Measurements from ENCODE around the gene FOLR3.
"Not testable (repeated sequence)": the region's sequence is repeated elsewhere in the genome, so short reads cannot be mapped to it uniquely, and the experiment has no call there.

FOLR3 gene

GRCh38 chr11:72179049-72179803 is 43.7 kb downstream of the FOLR3 start:
- Histone ChIP-seq H3K36me3 (ENCODE audit: insufficient read depth, low read length) (no peaks in the 10 kb centered on the region), H3K9ac (ENCODE audit: low read depth, low read length, poor library complexity, severe bottlenecking) (no peak overlapping the region), H3F3A (ENCODE audit: low read depth) (no peaks in the 10 kb centered on the region), H3K27me3 (ENCODE audit: insufficient read depth, low read length, poor library complexity, severe bottlenecking) (no peaks in the 10 kb centered on the region), H3K9me2 (replicated peaks; ENCODE audit: low read depth, low read length) (no peaks in the 10 kb centered on the region), H4K20me1 (ENCODE audit: insufficient read depth, low read length, poor library complexity, severe bottlenecking) (no peaks in the 10 kb centered on the region), H3K79me2 (ENCODE audit: insufficient read depth, low read length) (no peaks in the 10 kb centered on the region), H3K4me3 (ENCODE audit: low read length, poor library complexity, severe bottlenecking) (no peak overlapping the region), H3K4me2 (ENCODE audit: low read depth, low read length, poor library complexity, severe bottlenecking) (no peak overlapping the region), H2AFZ (ENCODE audit: low read length) (no peak overlapping the region), H3K4me1 (ENCODE audit: insufficient read depth, low read length, poor library complexity, severe bottlenecking) (no peaks in the 10 kb centered on the region), H3K9me3 (ENCODE audit: insufficient read depth, low read depth, low read length) (no peaks in the 10 kb centered on the region)
- TF ChIP-seq EZH2phosphoT487 (IDR thresholded peaks at IDR 0.05; ENCODE audit: borderline replicate concordance): no peak
- no peak for TF ChIP-seq CTCF (conservative IDR thresholded peaks at IDR 0.05; ENCODE audit: low read length)

GRCh38 chr11:72179804-72180396 is 44.4 kb downstream of the FOLR3 start:
- Histone ChIP-seq H3K36me3 (ENCODE audit: insufficient read depth, low read length) (no peaks in the 10 kb centered on the region), H3K4me3 (ENCODE audit: low read length, poor library complexity, severe bottlenecking) (no peak overlapping the region), H3K9me3 (ENCODE audit: insufficient read depth, low read depth, low read length) (no peaks in the 10 kb centered on the region), H3F3A (ENCODE audit: low read depth) (no peaks in the 10 kb centered on the region), H3K4me1 (ENCODE audit: insufficient read depth, low read length, poor library complexity, severe bottlenecking) (no peaks in the 10 kb centered on the region), H4K20me1 (ENCODE audit: insufficient read depth, low read length, poor library complexity, severe bottlenecking) (no peaks in the 10 kb centered on the region), H2AFZ (ENCODE audit: low read length) (no peak overlapping the region), H3K79me2 (ENCODE audit: insufficient read depth, low read length) (no peaks in the 10 kb centered on the region), H3K9ac (ENCODE audit: low read depth, low read length, poor library complexity, severe bottlenecking) (no peak overlapping the region), H3K4me2 (ENCODE audit: low read depth, low read length, poor library complexity, severe bottlenecking) (no peak overlapping the region), H3K9me2 (replicated peaks; ENCODE audit: low read depth, low read length) (no peaks in the 10 kb centered on the region), H3K27me3 (ENCODE audit: insufficient read depth, low read length, poor library complexity, severe bottlenecking) (no peaks in the 10 kb centered on the region)
- TF ChIP-seq CTCF (conservative IDR thresholded peaks at IDR 0.05; ENCODE audit: low read length) (no peak), EZH2phosphoT487 (IDR thresholded peaks at IDR 0.05; ENCODE audit: borderline replicate concordance) (no peak)

- not testable (repeated sequence) for H3K79me2 ChIP-seq (ENCODE audit: insufficient read depth, low read length); H3K4me1 ChIP-seq (ENCODE audit: insufficient read depth, low read length, poor library complexity, severe bottlenecking); H3K4me2 ChIP-seq (ENCODE audit: low read depth, low read length, poor library complexity, severe bottlenecking); H3K36me3 ChIP-seq (ENCODE audit: insufficient read depth, low read length); H3K9me2 ChIP-seq (replicated peaks; ENCODE audit: low read depth, low read length); H3K27me3 ChIP-seq (ENCODE audit: insufficient read depth, low read length, poor library complexity, severe bottlenecking); H3K9me3 ChIP-seq (ENCODE audit: insufficient read depth, low read depth, low read length); H3F3A ChIP-seq (ENCODE audit: low read depth); H3K4me3 ChIP-seq (ENCODE audit: low read length, poor library complexity, severe bottlenecking); H2AFZ ChIP-seq (ENCODE audit: low read length); H4K20me1 ChIP-seq (ENCODE audit: insufficient read depth, low read length, poor library complexity, severe bottlenecking); H3K9ac ChIP-seq (ENCODE audit: low read depth, low read length, poor library complexity, severe bottlenecking)
Observed at GRCh38 chr11:72180892-72181552, 45.5 kb downstream of the FOLR3 start.

All from Loucy (cell line).